ENCODE measurements around the gene GNAS. TPM values are rescaled to one million over a fixed set of nuclear protein-coding genes. Genes with fewer than 3 reads are reported as not detected.

The GNAS gene
- total RNA-seq, 4 donors from 2014 or later: 521 to 893 (median 652) TPM

- no peaks in the 10 kb centered on the region for H3K9me3 ChIP-seq
- no peaks in the 10 kb centered on the region for H3K27me3 ChIP-seq
- peaks cover 0 to 42% of the 10 kb centered on the region in 2 donors for H3K36me3 ChIP-seq
- no peak overlapping the region for H3K4me3 ChIP-seq
- ATAC-seq: no peak
- H3K27ac ChIP-seq: peak overlapping the region in 1 of 4 donors; percentile 5
- TF ChIP-seq POLR2AphosphoS5 (IDR thresholded peaks at IDR 0.05): no peak
- TF ChIP-seq EP300 (IDR thresholded peaks at IDR 0.05): no peak
- no peak for TF ChIP-seq CTCF (IDR thresholded peaks at IDR 0.05)
- no peak for TF ChIP-seq POLR2A (IDR thresholded peaks at IDR 0.05)
- WGBS, 2 donors (ENCODE audit: low coverage in 1 of 2): 25 to 63% methylated on average over 10 to 13 of the region's 19 CpGs
- peaks cover 6 to 99% (median 27%) of the 10 kb centered on the region in 3 donors for H3K4me1 ChIP-seq
Measured at GRCh38 chr20:58901488-58902402, 49.2 kb downstream of the GNAS start.

- Histone ChIP-seq H3K4me1 (peaks cover 15 to 99% (median 27%) of the 10 kb centered on the region in 3 donors), H3K9me3 (no peaks in the 10 kb centered on the region), H3K27ac (peak overlapping the region in 1 of 4 donors; percentile 38), H3K27me3 (no peaks in the 10 kb centered on the region), H3K4me3 (no peak overlapping the region), H3K36me3 (peaks cover 0 to 52% of the 10 kb centered on the region in 2 donors)
- 62% methylated on average over 6 of the region's 9 CpGs; no CpG with 5 or more reads in 1 of the 2 donors for WGBS, 2 donors (ENCODE audit: low coverage in 1 of 2)
- ATAC-seq: no peak
- TF ChIP-seq EP300 (IDR thresholded peaks at IDR 0.05) (no peak), POLR2AphosphoS5 (IDR thresholded peaks at IDR 0.05) (no peak), CTCF (IDR thresholded peaks at IDR 0.05) (no peak), POLR2A (IDR thresholded peaks at IDR 0.05) (no peak)
Measured at GRCh38 chr20:58903614-58904013, 51.1 kb downstream of the GNAS start.

GRCh38 chr20:58905236-58905635 is 52.7 kb downstream of the GNAS start:
- 36 to 41% methylated on average over 5 to 6 of the region's 6 CpGs for WGBS, 2 donors (ENCODE audit: low coverage in 1 of 2)
- peak overlapping the region in 2 of 4 donors; percentile 30 to 35 for H3K27ac ChIP-seq
- no peaks in the 10 kb centered on the region for H3K9me3 ChIP-seq
- H3K36me3 ChIP-seq: peaks cover 4 to 68% of the 10 kb centered on the region in 2 donors
- no peak for ATAC-seq
- H3K4me3 ChIP-seq: no peak overlapping the region
- TF ChIP-seq POLR2AphosphoS5 (IDR thresholded peaks at IDR 0.05) (peak; percentile 18), EP300 (IDR thresholded peaks at IDR 0.05) (no peak)
- no peaks in the 10 kb centered on the region for H3K27me3 ChIP-seq
- H3K4me1 ChIP-seq: peaks cover 16 to 94% (median 28%) of the 10 kb centered on the region in 3 donors

- 82 to 93% methylated on average over 3 to 4 of the region's 5 CpGs for WGBS, 2 donors (ENCODE audit: low coverage in 1 of 2)
- ATAC-seq: no peak
- no peak for TF ChIP-seq CTCF (IDR thresholded peaks at IDR 0.05)
- TF ChIP-seq POLR2A (IDR thresholded peaks at IDR 0.05): no peak
- TF ChIP-seq POLR2AphosphoS5 (IDR thresholded peaks at IDR 0.05): no peak
- TF ChIP-seq EP300 (IDR thresholded peaks at IDR 0.05): no peak
- peaks cover 16 to 85% (median 28%) of the 10 kb centered on the region in 3 donors for H3K4me1 ChIP-seq
- H3K27ac ChIP-seq: peak overlapping the region in 3 of 4 donors; percentile 72 to 86 (median 80)
- H3K36me3 ChIP-seq: peaks cover 4 to 77% of the 10 kb centered on the region in 2 donors
- no peaks in the 10 kb centered on the region for H3K9me3 ChIP-seq
- no peak overlapping the region for H3K4me3 ChIP-seq
- no peaks in the 10 kb centered on the region for H3K27me3 ChIP-seq
Measured at GRCh38 chr20:58906111-58906510, 53.6 kb downstream of the GNAS start.

GRCh38 chr20:58906894-58907293 is 54.4 kb downstream of the GNAS start:
- Histone ChIP-seq H3K36me3 (peaks cover 4 to 84% of the 10 kb centered on the region in 2 donors), H3K9me3 (no peaks in the 10 kb centered on the region), H3K4me3 (no peak overlapping the region), H3K27ac (peak overlapping the region; percentile 72 to 86 (median 81)), H3K27me3 (no peaks in the 10 kb centered on the region), H3K4me1 (peaks cover 16 to 77% (median 28%) of the 10 kb centered on the region in 3 donors)
- TF ChIP-seq POLR2A (IDR thresholded peaks at IDR 0.05) (no peak), CTCF (IDR thresholded peaks at IDR 0.05) (no peak), EP300 (IDR thresholded peaks at IDR 0.05) (no peak), POLR2AphosphoS5 (IDR thresholded peaks at IDR 0.05) (no peak)
- 38 to 50% methylated on average over 2 to 3 of the region's 3 CpGs for WGBS, 2 donors (ENCODE audit: low coverage in 1 of 2)
- ATAC-seq: no peak

Measured in gastroesophageal sphincter (tissue), 4 donors.